Liver (tissue), 9 donors: ENCODE data around the gene RTF1. TPM values are rescaled to one million over a fixed set of nuclear protein-coding genes. Genes with fewer than 3 reads are reported as not detected.

Source experiments
- DNase-seq: peaks from one replicate; pipeline ENCODE4 v3.0.0-alpha.2; 2017; ENCODE audit warnings: low spot score
- H3K27ac ChIP-seq, 2 donors: one replicate each; pipeline ENCODE4 v1.7.0; 2013; ENCODE audit warnings: inconsistent platforms in 2 of 2, low read length in 2 of 2, control low read depth in 1 of 2, low read depth in 1 of 2, mild to moderate bottlenecking in 1 of 2
- H3K27me3 ChIP-seq, 4 donors: one replicate each; pipeline versions ENCODE4 v1.6.1 to v1.7.0; 2013; ENCODE audit warnings: low read length in 3 of 4, inconsistent platforms in 1 of 4, mild to moderate bottlenecking in 1 of 4, moderate library complexity in 1 of 4; ENCODE audit not compliant: control insufficient read depth in 4 of 4, insufficient read depth in 4 of 4
- H3K36me3 ChIP-seq, 4 donors: one replicate each; pipeline versions ENCODE4 v1.6.1 to v1.7.0; 2013; ENCODE audit warnings: low read length in 3 of 4, mild to moderate bottlenecking in 3 of 4, low read depth in 1 of 4, moderate library complexity in 1 of 4; ENCODE audit not compliant: control insufficient read depth in 4 of 4, insufficient read depth in 3 of 4
- H3K4me1 ChIP-seq, 4 donors: one replicate each; pipeline versions ENCODE4 v1.6.1 to v1.7.0; 2013; ENCODE audit warnings: low read length in 3 of 4, mild to moderate bottlenecking in 3 of 4, moderate library complexity in 1 of 4; ENCODE audit not compliant: control insufficient read depth in 4 of 4, insufficient read depth in 4 of 4
- H3K4me3 ChIP-seq, 3 donors: one replicate each; pipeline versions ENCODE4 v1.6.1 to v1.7.0; 2013; ENCODE audit warnings: low read length in 3 of 3, control low read depth in 1 of 3, low read depth in 1 of 3, mild to moderate bottlenecking in 1 of 3
- H3K9ac ChIP-seq, 2 donors: one replicate each; pipeline ENCODE4 v1.7.0; 2013; ENCODE audit warnings: low read length in 2 of 2, mild to moderate bottlenecking in 2 of 2, moderate library complexity in 2 of 2, control low read depth in 1 of 2, low read depth in 1 of 2
- H3K9me3 ChIP-seq, 4 donors: one replicate each; pipeline versions ENCODE4 v1.6.1 to v1.7.0; 2013; ENCODE audit warnings: low read length in 3 of 4; ENCODE audit not compliant: control insufficient read depth in 4 of 4
- EGR1 ChIP-seq, 2 donors: IDR thresholded peaks; 2 replicates each; pipeline ENCODE4 v1.6.1; 2016 to 2018; ENCODE audit warnings: antibody characterized with exemption in 2 of 2, low read depth in 2 of 2
- FOXA2 ChIP-seq: IDR thresholded peaks from 2 replicates; pipeline ENCODE4 v1.6.1; 2016; ENCODE audit warnings: antibody characterized with exemption
- HNF4A ChIP-seq, 2 donors: conservative IDR thresholded peaks; 2 replicates each; pipeline ENCODE4 v1.6.1; 2016; ENCODE audit warnings: antibody characterized with exemption in 2 of 2, mild to moderate bottlenecking in 2 of 2
- HNF4G ChIP-seq: IDR thresholded peaks from 2 replicates; pipeline ENCODE4 v1.6.1; 2016; ENCODE audit warnings: antibody characterized with exemption
- JUND ChIP-seq, 2 donors: IDR thresholded peaks; 2 replicates each; pipeline ENCODE4 v1.6.1; 2016; ENCODE audit warnings: antibody characterized with exemption in 2 of 2
- NR2F2 ChIP-seq: IDR thresholded peaks from 2 replicates; pipeline ENCODE4 v1.6.1; 2016; ENCODE audit warnings: antibody characterized with exemption
- RAD21 ChIP-seq, 2 donors: IDR thresholded peaks; 2 replicates each; pipeline ENCODE4 v1.6.1; 2016; ENCODE audit warnings: antibody characterized with exemption in 2 of 2, mild to moderate bottlenecking in 2 of 2
- RXRA ChIP-seq, 2 donors: IDR thresholded peaks; 2 replicates each; pipeline ENCODE4 v1.6.1; 2017 to 2018; ENCODE audit warnings: antibody characterized with exemption in 2 of 2, mild to moderate bottlenecking in 1 of 2
- SP1 ChIP-seq: IDR thresholded peaks from 2 replicates; pipeline ENCODE4 v1.6.1; 2018; ENCODE audit warnings: antibody characterized with exemption, mild to moderate bottlenecking
- TAF1 ChIP-seq: conservative IDR thresholded peaks from 2 replicates; pipeline ENCODE4 v1.6.1; 2016; ENCODE audit warnings: antibody characterized with exemption, mild to moderate bottlenecking
- YY1 ChIP-seq: IDR thresholded peaks from 2 replicates; pipeline ENCODE4 v1.6.1; 2016; ENCODE audit warnings: antibody characterized with exemption, mild to moderate bottlenecking
- WGBS: extraction: QIAGEN DNeasy Blood & Tissue Kit; methylation state at CpG from one replicate; pipeline ENCODE4 v1.1.7; 2013; 5-methylcytosine and 5-hydroxymethylcytosine counted together
- polyA plus RNA-seq, 2 donors: library from polyadenylated mRNA; stranded (reverse) in 1 of 2; unstranded in 1 of 2; fragments of 200-250 nt in 1 of 2; fragments of >200 nt in 1 of 2; fragmentation: Nextera tagmentation in 1 of 2; extraction: Ambion mirVana in 1 of 2; gene quantifications; one replicate each; pipeline versions ENCODE4 v1.2.1 to v1.2.3, GENCODE V29; 2013 to 2015
- total RNA-seq, 2 donors: library from RNA; depleted of rRNA; stranded (reverse); fragments of >200 nt; gene quantifications; one replicate each; pipeline ENCODE4 v1.2.3, GENCODE V29; 2014
- TF ChIP-seq, protein P1 (sequence below): IDR thresholded peaks from 2 replicates; pipeline ENCODE4 v1.6.1; 2016; ENCODE audit warnings: antibody characterized with exemption
- TF ChIP-seq, protein P2 (sequence below): IDR thresholded peaks from 2 replicates; pipeline ENCODE4 v1.6.1; 2016; ENCODE audit warnings: antibody characterized with exemption
- TF ChIP-seq, protein P3 (sequence below): IDR thresholded peaks from 2 replicates; pipeline ENCODE4 v1.6.1; 2016; ENCODE audit warnings: antibody characterized with exemption, mild to moderate bottlenecking
- TF ChIP-seq, protein P4 (sequence below): fragments of 150-350 bp; IDR thresholded peaks from 2 replicates; pipeline ENCODE4 v1.5.1; 2017; ENCODE audit warnings: improper control_type of control experiment, low read depth, low read length; ENCODE audit not compliant: missing input control
- TF ChIP-seq, protein P5 (sequence below): IDR thresholded peaks from 2 replicates; pipeline ENCODE4 v1.6.1; 2016; ENCODE audit warnings: antibody characterized with exemption
- donor health status: healthy.
- donor health status: healthy.
- donor health status: healthy.
- donor health status: healthy.
- donor health status: healthy.

The RTF1 gene
- total and polyA plus RNA-seq, 4 donors: 8.3 to 37.7 (median 12.1) TPM

DNA sequence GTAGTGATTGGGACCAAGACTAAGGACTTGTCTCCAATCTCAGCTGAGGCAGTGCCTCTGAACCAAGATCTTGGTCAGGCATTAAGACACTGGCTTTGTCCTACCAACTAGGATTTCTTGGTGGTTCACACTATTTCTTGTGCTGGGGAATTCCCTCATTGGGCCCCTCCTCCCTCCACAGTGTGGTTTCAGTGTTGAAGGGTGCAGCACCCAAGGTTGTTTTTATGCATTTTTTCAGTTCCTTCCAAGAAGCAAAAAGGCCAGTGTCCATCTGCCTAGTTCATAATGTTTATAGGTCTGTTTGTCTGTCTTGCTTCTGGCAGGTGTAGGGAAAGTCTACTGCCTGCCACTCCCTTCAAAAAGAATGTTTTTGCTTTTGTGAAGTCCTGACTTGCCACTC, 66.2 kb downstream of the RTF1 start:
- Histone ChIP-seq H3K36me3 (peaks cover 6 to 37% (median 27%) of the 10 kb centered on the region in 4 donors), H3K9ac (no peak overlapping the region), H3K4me1 (no peaks in the 10 kb centered on the region), H3K27ac (no peak overlapping the region), H3K9me3 (no peaks in the 10 kb centered on the region), H3K4me3 (no peak overlapping the region), H3K27me3 (no peaks in the 10 kb centered on the region)
- DNase-seq: no peak
- TF ChIP-seq, protein P1, sequence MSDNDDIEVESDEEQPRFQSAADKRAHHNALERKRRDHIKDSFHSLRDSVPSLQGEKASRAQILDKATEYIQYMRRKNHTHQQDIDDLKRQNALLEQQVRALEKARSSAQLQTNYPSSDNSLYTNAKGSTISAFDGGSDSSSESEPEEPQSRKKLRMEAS: no peak
- TF ChIP-seq, protein P2, sequence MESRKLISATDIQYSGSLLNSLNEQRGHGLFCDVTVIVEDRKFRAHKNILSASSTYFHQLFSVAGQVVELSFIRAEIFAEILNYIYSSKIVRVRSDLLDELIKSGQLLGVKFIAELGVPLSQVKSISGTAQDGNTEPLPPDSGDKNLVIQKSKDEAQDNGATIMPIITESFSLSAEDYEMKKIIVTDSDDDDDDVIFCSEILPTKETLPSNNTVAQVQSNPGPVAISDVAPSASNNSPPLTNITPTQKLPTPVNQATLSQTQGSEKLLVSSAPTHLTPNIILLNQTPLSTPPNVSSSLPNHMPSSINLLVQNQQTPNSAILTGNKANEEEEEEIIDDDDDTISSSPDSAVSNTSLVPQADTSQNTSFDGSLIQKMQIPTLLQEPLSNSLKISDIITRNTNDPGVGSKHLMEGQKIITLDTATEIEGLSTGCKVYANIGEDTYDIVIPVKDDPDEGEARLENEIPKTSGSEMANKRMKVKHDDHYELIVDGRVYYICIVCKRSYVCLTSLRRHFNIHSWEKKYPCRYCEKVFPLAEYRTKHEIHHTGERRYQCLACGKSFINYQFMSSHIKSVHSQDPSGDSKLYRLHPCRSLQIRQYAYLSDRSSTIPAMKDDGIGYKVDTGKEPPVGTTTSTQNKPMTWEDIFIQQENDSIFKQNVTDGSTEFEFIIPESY: no peak
- TF ChIP-seq JUND (IDR thresholded peaks at IDR 0.05) (no peak), EGR1 (IDR thresholded peaks at IDR 0.05; ENCODE audit: low read depth in 2 of 2) (no peak)

DNA sequence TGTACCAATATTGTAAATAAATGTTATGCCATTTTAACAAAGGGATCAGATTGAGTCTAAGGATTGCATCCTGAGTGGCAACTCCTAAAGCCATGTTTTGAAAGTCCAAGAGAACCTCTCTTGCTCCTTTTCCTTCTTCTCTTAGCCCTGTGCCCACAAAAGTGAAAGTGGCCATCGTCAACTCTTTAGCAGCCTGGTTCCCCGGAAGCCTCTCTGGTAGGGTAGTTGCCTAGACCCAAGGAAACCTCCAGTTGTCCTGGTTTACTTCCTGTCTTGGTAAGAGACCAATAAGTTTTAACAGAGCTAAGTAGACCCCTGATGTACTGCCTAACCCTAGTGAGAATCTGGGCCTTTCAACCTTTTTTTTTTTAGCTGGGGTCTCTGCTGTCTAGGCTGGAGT, 66.6 kb downstream of the RTF1 start:
- no peaks in the 10 kb centered on the region for H3K27me3 ChIP-seq
- H3K9ac ChIP-seq: no peak overlapping the region
- TF ChIP-seq, protein P3, sequence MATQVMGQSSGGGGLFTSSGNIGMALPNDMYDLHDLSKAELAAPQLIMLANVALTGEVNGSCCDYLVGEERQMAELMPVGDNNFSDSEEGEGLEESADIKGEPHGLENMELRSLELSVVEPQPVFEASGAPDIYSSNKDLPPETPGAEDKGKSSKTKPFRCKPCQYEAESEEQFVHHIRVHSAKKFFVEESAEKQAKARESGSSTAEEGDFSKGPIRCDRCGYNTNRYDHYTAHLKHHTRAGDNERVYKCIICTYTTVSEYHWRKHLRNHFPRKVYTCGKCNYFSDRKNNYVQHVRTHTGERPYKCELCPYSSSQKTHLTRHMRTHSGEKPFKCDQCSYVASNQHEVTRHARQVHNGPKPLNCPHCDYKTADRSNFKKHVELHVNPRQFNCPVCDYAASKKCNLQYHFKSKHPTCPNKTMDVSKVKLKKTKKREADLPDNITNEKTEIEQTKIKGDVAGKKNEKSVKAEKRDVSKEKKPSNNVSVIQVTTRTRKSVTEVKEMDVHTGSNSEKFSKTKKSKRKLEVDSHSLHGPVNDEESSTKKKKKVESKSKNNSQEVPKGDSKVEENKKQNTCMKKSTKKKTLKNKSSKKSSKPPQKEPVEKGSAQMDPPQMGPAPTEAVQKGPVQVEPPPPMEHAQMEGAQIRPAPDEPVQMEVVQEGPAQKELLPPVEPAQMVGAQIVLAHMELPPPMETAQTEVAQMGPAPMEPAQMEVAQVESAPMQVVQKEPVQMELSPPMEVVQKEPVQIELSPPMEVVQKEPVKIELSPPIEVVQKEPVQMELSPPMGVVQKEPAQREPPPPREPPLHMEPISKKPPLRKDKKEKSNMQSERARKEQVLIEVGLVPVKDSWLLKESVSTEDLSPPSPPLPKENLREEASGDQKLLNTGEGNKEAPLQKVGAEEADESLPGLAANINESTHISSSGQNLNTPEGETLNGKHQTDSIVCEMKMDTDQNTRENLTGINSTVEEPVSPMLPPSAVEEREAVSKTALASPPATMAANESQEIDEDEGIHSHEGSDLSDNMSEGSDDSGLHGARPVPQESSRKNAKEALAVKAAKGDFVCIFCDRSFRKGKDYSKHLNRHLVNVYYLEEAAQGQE: no peak
- TF ChIP-seq JUND (IDR thresholded peaks at IDR 0.05): no peak
- TF ChIP-seq NR2F2: no peak
- TF ChIP-seq RAD21 (IDR thresholded peaks at IDR 0.05): no peak
- TF ChIP-seq RXRA (IDR thresholded peaks at IDR 0.05): no peak
- no peak for TF ChIP-seq HNF4G
- no peak for TF ChIP-seq EGR1 (IDR thresholded peaks at IDR 0.05; ENCODE audit: low read depth in 2 of 2)
- no peak for TF ChIP-seq SP1
- no peak for TF ChIP-seq TAF1
- TF ChIP-seq, protein P1: no peak
- TF ChIP-seq, protein P4, sequence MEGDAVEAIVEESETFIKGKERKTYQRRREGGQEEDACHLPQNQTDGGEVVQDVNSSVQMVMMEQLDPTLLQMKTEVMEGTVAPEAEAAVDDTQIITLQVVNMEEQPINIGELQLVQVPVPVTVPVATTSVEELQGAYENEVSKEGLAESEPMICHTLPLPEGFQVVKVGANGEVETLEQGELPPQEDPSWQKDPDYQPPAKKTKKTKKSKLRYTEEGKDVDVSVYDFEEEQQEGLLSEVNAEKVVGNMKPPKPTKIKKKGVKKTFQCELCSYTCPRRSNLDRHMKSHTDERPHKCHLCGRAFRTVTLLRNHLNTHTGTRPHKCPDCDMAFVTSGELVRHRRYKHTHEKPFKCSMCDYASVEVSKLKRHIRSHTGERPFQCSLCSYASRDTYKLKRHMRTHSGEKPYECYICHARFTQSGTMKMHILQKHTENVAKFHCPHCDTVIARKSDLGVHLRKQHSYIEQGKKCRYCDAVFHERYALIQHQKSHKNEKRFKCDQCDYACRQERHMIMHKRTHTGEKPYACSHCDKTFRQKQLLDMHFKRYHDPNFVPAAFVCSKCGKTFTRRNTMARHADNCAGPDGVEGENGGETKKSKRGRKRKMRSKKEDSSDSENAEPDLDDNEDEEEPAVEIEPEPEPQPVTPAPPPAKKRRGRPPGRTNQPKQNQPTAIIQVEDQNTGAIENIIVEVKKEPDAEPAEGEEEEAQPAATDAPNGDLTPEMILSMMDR: no peak
- TF ChIP-seq, protein P5, sequence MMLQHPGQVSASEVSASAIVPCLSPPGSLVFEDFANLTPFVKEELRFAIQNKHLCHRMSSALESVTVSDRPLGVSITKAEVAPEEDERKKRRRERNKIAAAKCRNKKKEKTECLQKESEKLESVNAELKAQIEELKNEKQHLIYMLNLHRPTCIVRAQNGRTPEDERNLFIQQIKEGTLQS: no peak
- no peak for TF ChIP-seq YY1
- TF ChIP-seq HNF4A (conservative IDR thresholded peaks at IDR 0.05): no peak
- TF ChIP-seq, protein P2: no peak
- TF ChIP-seq FOXA2: no peak
- no peak overlapping the region for H3K4me3 ChIP-seq
- H3K27ac ChIP-seq: no peak overlapping the region
- H3K36me3 ChIP-seq: peaks cover 6 to 35% (median 24%) of the 10 kb centered on the region in 4 donors
- H3K9me3 ChIP-seq: no peaks in the 10 kb centered on the region
- no peak for DNase-seq
- 82% methylated on average over 2 of the region's 2 CpGs for whole genome bisulfite sequencing
- H3K4me1 ChIP-seq: no peaks in the 10 kb centered on the region
